GOT3 (cell line): ENCODE data around the gene ANKRD13B.
"Not testable (repeated sequence)": the region's sequence is repeated elsewhere in the genome, so short reads cannot be mapped to it uniquely, and the experiment has no call there.

Source experiments
- DNase-seq: peaks from one replicate; lab custom pipeline; 2025; ENCODE audit warnings: mixed read lengths; lab: John Stamatoyannopoulos, UW

The ANKRD13B gene

DNA sequence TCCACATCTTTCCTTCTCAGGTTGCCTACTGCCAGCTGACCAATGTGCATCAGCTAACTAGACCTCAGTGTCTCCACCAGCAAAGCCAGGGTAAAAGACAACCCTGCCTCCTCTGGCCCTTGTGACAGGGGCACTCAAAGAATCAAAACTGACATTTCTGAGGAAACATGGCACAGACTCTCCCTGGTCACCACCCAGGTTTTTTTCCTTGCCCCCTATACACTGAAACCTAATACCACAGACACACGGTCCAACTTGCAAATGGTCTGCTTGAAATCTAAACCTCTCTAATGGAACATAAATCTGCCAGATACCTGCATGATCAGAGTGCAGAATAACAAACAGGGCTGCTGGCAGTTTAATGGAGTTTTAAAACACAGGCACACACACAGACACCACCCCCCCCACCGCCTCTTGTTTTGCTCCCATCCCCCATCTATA is 49.3 kb downstream of the ANKRD13B start:
- DNase-seq, result no peak

- DNase-seq, result no peak
Observed at GRCh38 chr17:29643817-29644160, 50.9 kb downstream of the ANKRD13B start.

- DNase-seq, result no peak
Observed at GRCh38 chr17:29645515-29646051, 52.7 kb downstream of the ANKRD13B start.

GRCh38 chr17:29648005-29648404 is 55.1 kb downstream of the ANKRD13B start:
- DNase-seq, result no peak

GRCh38 chr17:29649359-29649758 is 56.4 kb downstream of the ANKRD13B start:
- DNase-seq, result no peak

DNA sequence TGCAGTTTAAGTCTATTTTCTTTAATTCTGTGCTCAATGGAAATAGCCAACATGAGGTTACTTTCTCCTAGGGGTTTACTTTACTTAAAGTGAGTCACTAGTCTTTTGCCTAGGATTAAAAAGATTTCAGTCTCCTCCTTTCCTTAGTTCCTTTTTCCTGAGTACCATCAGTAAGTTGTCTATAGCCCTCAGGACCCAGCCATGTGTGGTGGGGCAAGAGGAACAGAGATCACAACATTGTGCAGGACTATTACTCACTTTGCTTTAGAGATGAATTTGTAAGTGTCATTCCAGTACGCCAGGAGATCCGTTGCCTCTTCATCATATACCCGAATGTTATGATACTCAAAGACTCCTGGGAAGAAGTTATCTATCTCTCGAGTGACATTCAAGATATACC is 57.5 kb downstream of the ANKRD13B start:
- no peak for DNase-seq

- not testable (repeated sequence) for DNase-seq
Observed at GRCh38 chr17:29651913-29652312, 59.0 kb downstream of the ANKRD13B start.

DNA sequence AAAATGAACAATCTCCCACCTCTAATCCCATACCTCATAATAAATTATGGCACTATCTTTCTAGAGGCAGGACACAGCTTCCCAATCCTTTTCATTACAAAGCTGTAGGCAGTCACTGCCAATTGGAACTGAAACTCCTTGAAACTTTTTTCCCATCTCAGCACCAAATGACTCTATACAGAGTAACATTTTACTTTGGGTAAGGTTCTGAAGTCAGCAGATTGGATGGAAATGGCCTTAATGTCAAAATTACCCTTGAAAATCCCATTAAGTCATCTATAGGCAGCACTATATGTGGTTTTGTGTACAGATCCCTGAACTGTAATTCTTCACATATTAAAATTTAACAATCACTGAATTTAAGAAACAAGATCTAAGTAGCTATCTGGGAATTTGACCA is 60.0 kb downstream of the ANKRD13B start:
- DNase-seq, result no peak

DNA sequence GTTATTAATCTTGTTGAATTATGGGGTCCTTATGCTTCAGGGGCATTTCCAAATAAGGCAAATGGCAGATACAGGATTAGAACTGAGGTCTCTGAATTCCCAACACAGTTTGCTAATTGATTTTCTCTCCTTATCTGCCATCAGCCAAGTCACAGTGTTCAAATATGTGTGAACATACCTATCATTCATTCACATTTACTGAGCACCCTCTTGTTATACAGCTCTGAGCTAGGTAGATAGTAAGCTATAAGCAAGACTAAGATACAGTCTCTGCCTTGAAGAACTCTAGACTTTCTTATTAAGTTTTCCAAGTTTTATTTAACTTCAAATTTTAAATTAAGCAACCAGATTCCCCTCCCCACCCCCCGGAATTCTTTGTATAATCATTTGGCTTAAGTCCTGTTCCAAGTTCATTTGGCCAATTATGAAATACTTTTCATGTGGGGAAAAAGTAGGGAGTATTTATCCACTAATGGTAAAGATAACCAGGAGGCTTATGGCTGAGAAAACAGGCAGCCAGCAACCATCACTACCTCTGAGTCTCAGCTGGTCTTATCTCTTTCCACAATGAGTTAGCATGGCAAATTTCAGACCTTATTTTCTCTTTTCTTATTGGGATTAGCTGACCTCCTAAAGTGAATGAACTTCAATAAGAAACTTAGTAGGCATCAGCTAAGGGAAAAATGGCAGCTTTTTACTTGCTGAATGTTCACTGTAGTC is 61.2 kb downstream of the ANKRD13B start:
- no peak for DNase-seq

DNA sequence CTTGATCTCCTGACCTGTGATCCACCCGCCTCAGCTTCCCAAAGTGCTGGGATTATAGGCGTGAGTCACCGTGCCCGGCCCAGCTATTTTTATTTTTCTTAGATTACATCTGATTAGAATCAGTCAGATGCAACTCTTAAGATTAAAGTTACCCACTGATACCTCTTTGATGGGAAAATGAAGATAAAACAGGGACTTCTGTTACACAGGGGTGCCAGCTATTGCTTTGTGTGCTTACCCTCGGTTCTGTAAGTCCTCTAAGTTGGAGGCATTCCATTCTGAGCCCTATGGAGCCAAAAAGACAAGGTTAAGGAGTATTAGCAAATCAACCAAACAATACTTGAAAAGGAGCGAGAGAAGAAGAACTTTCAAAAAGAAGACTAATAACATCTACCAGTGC is 62.4 kb downstream of the ANKRD13B start:
- DNase-seq, result no peak

GRCh38 chr17:29659155-29659554 is 66.2 kb downstream of the ANKRD13B start:
- no peak for DNase-seq

DNA sequence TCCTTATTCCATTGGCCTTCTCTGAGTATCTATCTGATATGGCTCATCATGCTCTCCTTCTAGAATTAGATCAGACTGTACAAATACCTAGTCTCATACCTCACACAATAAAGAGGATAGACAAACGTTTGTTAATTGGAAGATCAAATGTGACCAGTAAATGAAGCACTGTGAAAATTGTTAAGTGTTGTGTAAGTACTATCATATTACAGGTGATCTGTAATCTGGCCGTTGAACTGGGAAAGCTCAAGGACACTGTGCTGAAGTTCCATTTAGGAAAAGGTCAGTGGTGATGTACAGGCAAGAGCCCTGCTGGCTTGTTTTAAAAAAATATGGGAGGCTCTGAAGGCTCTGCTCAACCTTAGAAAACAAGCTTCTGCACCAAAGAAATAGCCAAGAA is 68.3 kb downstream of the ANKRD13B start:
- no peak for DNase-seq

DNA sequence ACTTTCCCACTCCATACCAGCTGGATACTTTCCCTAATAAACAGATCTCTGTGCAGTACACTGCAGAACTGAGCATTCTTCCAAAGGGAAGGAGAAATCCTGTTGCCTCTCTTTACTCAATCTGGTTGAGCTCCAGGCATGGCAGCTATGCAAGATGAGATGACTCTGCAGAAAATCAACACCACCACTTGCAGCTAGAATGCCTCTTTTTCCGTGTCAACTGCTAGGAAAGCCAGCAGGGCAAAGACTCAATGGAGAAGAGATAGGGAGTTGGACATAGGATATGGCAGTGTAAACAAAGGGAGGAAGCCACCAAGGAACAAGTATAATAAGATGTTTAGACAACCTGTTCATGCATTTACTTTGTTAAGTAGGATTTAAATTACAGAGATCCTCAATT is 70.2 kb downstream of the ANKRD13B start:
- no peak for DNase-seq
